Activated T-helper 2 cell treated with anti-CD3 and anti-CD28 coated beads, Interferon-gamma antibody, Interleukin-2, Interleukin-4, amounts not matched to agents 10 μg/mL and 5 μg/mL and 100 μg/mL, durations not matched to agents 14 hours and 24 hours and 36 hours (primary cell): Measurements from ENCODE around the gene SPANXN2. TPM values are rescaled to one million over a fixed set of nuclear protein-coding genes. Genes with fewer than 3 reads are reported as not detected.
"Not testable (repeated sequence)": the region's sequence is repeated elsewhere in the genome, so short reads cannot be mapped to it uniquely, and the experiment has no call there.

ENCODE experiments used
- DNase-seq: peaks from one replicate; pipeline ENCODE4 v3.0.0; 2021; ENCODE audit warnings: low spot score
- H3K27ac Mint-ChIP-seq: one replicate; pipeline ENCODE4 v1.8.0; 2021; ENCODE audit warnings: mixed read lengths
- H3K27me3 Mint-ChIP-seq: one replicate; pipeline ENCODE4 v1.8.0; 2021; ENCODE audit warnings: low read depth, mixed read lengths
- H3K36me3 Mint-ChIP-seq: one replicate; pipeline ENCODE4 v1.8.0; 2021; ENCODE audit warnings: low read depth, mixed read lengths
- H3K4me1 Mint-ChIP-seq: one replicate; pipeline ENCODE4 v1.8.0; 2021; ENCODE audit warnings: low read depth, mixed read lengths
- H3K4me3 Mint-ChIP-seq: one replicate; pipeline ENCODE4 v1.8.0; 2021; ENCODE audit warnings: low read depth, mild to moderate bottlenecking, moderate library complexity, mixed read lengths
- H3K9me3 Mint-ChIP-seq: one replicate; pipeline ENCODE4 v1.8.0; 2021; ENCODE audit warnings: mixed read lengths
- intact Hi-C: fragments of 100-400 bp; cut with micrococcal nuclease; formaldehyde crosslinking; loops from one replicate; pipeline ENCODE4 v1.15.1; 2023
- total RNA-seq: library from RNA; stranded (reverse); gene quantifications from 2 replicates; pipeline ENCODE4 v1.2.3, GENCODE V29; 2022

Gene SPANXN2, protein sequence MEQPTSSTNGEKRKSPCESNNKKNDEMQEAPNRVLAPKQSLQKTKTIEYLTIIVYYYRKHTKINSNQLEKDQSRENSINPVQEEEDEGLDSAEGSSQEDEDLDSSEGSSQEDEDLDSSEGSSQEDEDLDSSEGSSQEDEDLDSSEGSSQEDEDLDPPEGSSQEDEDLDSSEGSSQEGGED
- not detected in 2 replicates for total RNA-seq

DNA sequence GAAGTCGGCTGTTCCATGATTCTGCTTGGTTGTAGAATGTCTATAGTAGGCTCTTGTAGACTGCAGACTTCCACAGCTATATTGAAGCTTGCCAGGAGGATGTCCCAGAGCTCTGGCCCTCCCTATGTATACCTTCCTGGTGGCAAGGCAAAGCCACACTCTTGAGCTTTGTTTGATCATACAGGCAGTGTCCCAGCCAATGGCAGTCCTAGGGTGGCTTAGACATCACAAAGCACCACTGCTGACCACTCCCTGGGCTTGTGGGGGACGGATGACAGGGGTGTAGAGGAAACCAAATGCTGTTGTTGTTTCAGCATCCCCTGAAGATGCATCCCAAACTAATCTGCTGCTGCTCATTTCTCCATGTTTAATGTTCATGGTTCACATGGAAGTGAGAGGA is at the start of gene SPANXN2:
SPANXN2 (minus strand) TSS at position 101 of the 400 bp plus-strand sequence; CDS start at position 17, 84 bp downstream.
- H3K9me3 Mint-ChIP-seq: peaks cover 49% of the 10 kb centered on the region
- intact Hi-C loops, H3K36me3 Mint-ChIP-seq, H3K4me1 Mint-ChIP-seq, H3K4me3 Mint-ChIP-seq, H3K27me3 Mint-ChIP-seq, DNase-seq, H3K27ac Mint-ChIP-seq: not testable (repeated sequence)

GRCh38 chrX:143768976-143769375 is 48.4 kb upstream of the SPANXN2 start:
- Mint-ChIP-seq H3K27ac (no peak overlapping the region), H3K4me1 (no peaks in the 10 kb centered on the region), H3K36me3 (no peaks in the 10 kb centered on the region), H3K27me3 (no peaks in the 10 kb centered on the region), H3K4me3 (no peak overlapping the region), H3K9me3 (peaks cover 21% of the 10 kb centered on the region)
- DNase-seq: no peak
- intact Hi-C loops: no loop called here

DNA sequence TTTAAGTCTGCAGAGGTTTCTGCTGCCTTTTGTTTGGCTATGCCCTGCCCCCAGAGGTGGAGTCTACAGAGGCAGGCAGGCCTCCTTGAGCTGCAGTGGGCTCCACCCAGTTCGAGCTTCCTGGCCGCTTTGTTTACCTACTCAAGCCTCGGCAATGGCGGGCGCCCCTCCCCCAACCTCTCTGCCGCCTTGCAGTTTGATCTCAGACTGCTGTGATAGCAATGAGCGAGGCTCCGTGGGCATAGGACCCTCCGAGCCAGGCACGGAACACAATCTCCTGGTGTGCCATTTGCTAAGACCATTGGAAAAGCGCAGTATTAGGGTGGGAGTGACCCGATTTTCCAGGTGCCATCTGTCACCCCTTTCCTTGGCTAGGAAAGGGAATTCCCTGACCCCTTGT is 47.2 kb upstream of the SPANXN2 start:
- H3K4me1 Mint-ChIP-seq, DNase-seq, intact Hi-C loops, H3K27me3 Mint-ChIP-seq, H3K4me3 Mint-ChIP-seq, H3K27ac Mint-ChIP-seq, H3K36me3 Mint-ChIP-seq: not testable (repeated sequence)
- H3K9me3 Mint-ChIP-seq: peaks cover 15% of the 10 kb centered on the region

- intact Hi-C loops: no loop called here
- Mint-ChIP-seq H3K9me3 (peaks cover 7% of the 10 kb centered on the region), H3K27me3 (no peaks in the 10 kb centered on the region), H3K4me1 (no peaks in the 10 kb centered on the region), H3K36me3 (no peaks in the 10 kb centered on the region), H3K4me3 (no peak overlapping the region), H3K27ac (no peak overlapping the region)
- DNase-seq: no peak
These were observed 37.3 kb upstream of the SPANXN2 start for GRCh38 chrX:143757887-143758286.

- Mint-ChIP-seq H3K36me3 (no peaks in the 10 kb centered on the region), H3K4me3 (no peak overlapping the region), H3K27me3 (no peaks in the 10 kb centered on the region), H3K4me1 (no peaks in the 10 kb centered on the region), H3K27ac (no peak overlapping the region), H3K9me3 (peaks cover 7% of the 10 kb centered on the region)
- intact Hi-C loops: no loop called here
- DNase-seq: no peak
These were observed 36.8 kb upstream of the SPANXN2 start for GRCh38 chrX:143757375-143757774.

GRCh38 chrX:143754183-143754582 is 33.6 kb upstream of the SPANXN2 start:
- Mint-ChIP-seq H3K4me3 (no peak overlapping the region), H3K4me1 (no peaks in the 10 kb centered on the region), H3K27ac (no peak overlapping the region), H3K36me3 (no peaks in the 10 kb centered on the region), H3K9me3 (peaks cover 13% of the 10 kb centered on the region), H3K27me3 (no peaks in the 10 kb centered on the region)
- intact Hi-C loops: no loop called here
- DNase-seq: no peak

DNA sequence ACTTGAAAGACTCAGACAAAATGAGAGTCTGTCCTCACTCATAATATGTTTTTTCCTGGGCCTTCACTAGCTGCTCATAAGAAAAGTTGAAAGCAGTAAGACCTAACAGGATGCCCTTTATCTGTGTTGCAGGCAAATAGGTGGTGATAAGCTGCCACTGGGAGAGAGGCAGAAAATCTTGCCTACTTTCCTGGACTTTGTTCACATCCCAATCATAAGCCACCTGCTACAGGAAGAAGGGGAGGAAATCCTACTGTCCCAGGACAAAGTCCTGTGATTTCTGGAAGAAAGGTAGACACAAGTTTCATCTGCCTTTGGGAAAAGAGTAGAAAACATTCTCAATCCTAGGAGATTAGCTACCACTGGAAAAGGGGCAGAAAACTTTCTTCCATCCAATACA is 13.3 kb upstream of the SPANXN2 start:
- Mint-ChIP-seq H3K4me3 (no peak overlapping the region), H3K4me1 (no peaks in the 10 kb centered on the region), H3K9me3 (no peaks in the 10 kb centered on the region), H3K27me3 (no peaks in the 10 kb centered on the region), H3K36me3 (no peaks in the 10 kb centered on the region), H3K27ac (no peak overlapping the region)
- DNase-seq: no peak
- intact Hi-C loops: no loop called here

GRCh38 chrX:143726296-143726695 is 5.7 kb upstream of the SPANXN2 start:
- H3K27ac Mint-ChIP-seq: no peak overlapping the region
- H3K36me3 Mint-ChIP-seq: no peaks in the 10 kb centered on the region
- H3K9me3 Mint-ChIP-seq: peaks cover 13% of the 10 kb centered on the region
- intact Hi-C loops: no loop called here
- DNase-seq: no peak
- no peaks in the 10 kb centered on the region for H3K4me1 Mint-ChIP-seq
- no peak overlapping the region for H3K4me3 Mint-ChIP-seq
- no peaks in the 10 kb centered on the region for H3K27me3 Mint-ChIP-seq

GRCh38 chrX:143701460-143701859 is 19.1 kb downstream of the SPANXN2 start:
- H3K4me1 Mint-ChIP-seq: no peaks in the 10 kb centered on the region
- H3K27ac Mint-ChIP-seq: no peak overlapping the region
- H3K27me3 Mint-ChIP-seq: no peaks in the 10 kb centered on the region
- intact Hi-C loops: no loop called here
- DNase-seq: no peak
- H3K4me3 Mint-ChIP-seq: no peak overlapping the region
- no peaks in the 10 kb centered on the region for H3K36me3 Mint-ChIP-seq
- H3K9me3 Mint-ChIP-seq: peaks cover 15% of the 10 kb centered on the region

DNA sequence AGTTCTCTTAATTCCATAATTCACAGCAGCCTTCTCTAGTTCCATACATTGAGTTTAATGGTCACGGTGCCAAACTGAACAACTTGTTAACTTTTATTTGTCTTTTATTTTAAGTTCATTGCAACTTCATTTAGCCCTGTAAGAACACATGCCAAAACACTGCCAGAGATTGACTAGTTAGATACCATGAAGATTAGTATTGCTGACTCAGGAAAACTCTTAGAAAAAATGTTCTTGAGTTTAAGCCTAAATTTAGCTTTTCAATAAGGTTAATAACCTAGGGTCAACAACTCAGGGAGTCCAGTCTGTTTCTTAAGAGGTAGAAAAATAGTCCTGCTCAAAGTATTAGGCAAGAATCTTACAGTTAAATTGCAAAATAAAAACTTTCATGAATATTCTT is 25.7 kb downstream of the SPANXN2 start:
- intact Hi-C loops: no loop called here
- Mint-ChIP-seq H3K4me1 (no peaks in the 10 kb centered on the region), H3K4me3 (no peak overlapping the region), H3K27ac (no peak overlapping the region), H3K9me3 (peaks cover 4% of the 10 kb centered on the region), H3K27me3 (no peaks in the 10 kb centered on the region), H3K36me3 (no peaks in the 10 kb centered on the region)
- no peak for DNase-seq

DNA sequence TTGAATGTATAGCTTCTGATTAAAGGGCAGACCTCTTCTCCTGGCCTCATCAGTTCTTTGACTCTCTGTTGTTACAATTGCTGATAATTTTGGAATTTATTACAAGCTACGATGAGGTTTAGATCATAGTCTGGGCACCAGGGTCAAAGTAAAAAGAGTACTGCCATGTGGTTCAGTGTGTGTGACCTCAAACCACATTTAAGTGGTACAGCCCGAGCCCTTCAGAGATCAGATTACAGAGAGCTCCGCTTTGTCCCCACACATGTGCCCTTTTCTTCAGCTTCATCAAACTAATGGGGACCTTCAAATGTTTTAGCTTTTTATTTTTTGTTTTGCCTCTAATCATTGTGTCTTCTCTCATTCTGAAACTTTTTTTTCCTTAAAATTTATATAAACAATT is 37.1 kb downstream of the SPANXN2 start:
- Mint-ChIP-seq H3K27ac (no peak overlapping the region), H3K36me3 (no peaks in the 10 kb centered on the region), H3K9me3 (peaks cover 17% of the 10 kb centered on the region), H3K4me3 (no peak overlapping the region), H3K27me3 (no peaks in the 10 kb centered on the region), H3K4me1 (no peaks in the 10 kb centered on the region)
- DNase-seq: no peak
- intact Hi-C loops: no loop called here

GRCh38 chrX:143674926-143675325 is 45.6 kb downstream of the SPANXN2 start:
- H3K4me1 Mint-ChIP-seq: no peaks in the 10 kb centered on the region
- no peaks in the 10 kb centered on the region for H3K27me3 Mint-ChIP-seq
- DNase-seq: no peak
- intact Hi-C loops: no loop called here
- no peak overlapping the region for H3K4me3 Mint-ChIP-seq
- peaks cover 6% of the 10 kb centered on the region for H3K9me3 Mint-ChIP-seq
- H3K36me3 Mint-ChIP-seq: no peaks in the 10 kb centered on the region
- H3K27ac Mint-ChIP-seq: no peak overlapping the region

- Mint-ChIP-seq H3K27ac (no peak overlapping the region), H3K4me3 (no peak overlapping the region), H3K27me3 (no peaks in the 10 kb centered on the region), H3K9me3 (peaks cover 4% of the 10 kb centered on the region), H3K4me1 (no peaks in the 10 kb centered on the region), H3K36me3 (no peaks in the 10 kb centered on the region)
- no peak for DNase-seq
- intact Hi-C loops: no loop called here
These were observed 51.2 kb downstream of the SPANXN2 start for GRCh38 chrX:143669395-143669794.

DNA sequence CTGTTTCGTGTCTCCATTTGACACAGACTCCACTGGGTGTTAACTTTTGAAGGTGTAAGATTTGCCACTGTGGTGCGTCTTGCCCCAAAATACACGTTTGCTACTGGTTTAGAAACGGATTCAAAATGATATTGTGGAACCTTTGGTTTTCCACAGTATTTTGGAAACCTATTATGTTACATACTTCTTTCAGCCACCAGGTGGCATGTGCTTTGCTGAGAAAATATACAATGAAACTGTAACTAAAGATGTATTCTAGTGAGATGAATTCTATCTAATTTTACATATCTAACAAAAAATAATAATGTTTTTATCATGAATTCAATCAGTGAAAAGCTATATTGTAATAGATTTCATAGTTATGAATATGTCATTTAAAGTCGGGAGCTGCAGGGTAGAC is 56.2 kb downstream of the SPANXN2 start:
- H3K36me3 Mint-ChIP-seq: no peaks in the 10 kb centered on the region
- no peaks in the 10 kb centered on the region for H3K4me1 Mint-ChIP-seq
- no peak for DNase-seq
- no peak overlapping the region for H3K27ac Mint-ChIP-seq
- intact Hi-C loops: no loop called here
- no peaks in the 10 kb centered on the region for H3K9me3 Mint-ChIP-seq
- H3K27me3 Mint-ChIP-seq: no peaks in the 10 kb centered on the region
- H3K4me3 Mint-ChIP-seq: no peak overlapping the region
